Stimulated activated naive B cell treated with anti-CD40 and anti-IgM and Interleukin-4, amounts not matched to agents 10 μg/mL and 1 μg/mL and 100 μg/mL, for 72 hours (primary cell): ENCODE measurements around the gene APOBEC3A.

Experiments
- ATAC-seq, 2 donors: fragments of 150-1000 bp; cut with Tn5 transposase; replicated peaks; 2 replicates each; pipeline ENCODE4 v1.10.0; 2021; ENCODE audit warnings: moderate library complexity in 1 of 2
- DNase-seq: peaks from one replicate; pipeline ENCODE4 v3.0.0; 2021
- H3K27ac Mint-ChIP-seq: one replicate; pipeline ENCODE4 v1.8.0; 2022; ENCODE audit warnings: mild to moderate bottlenecking, mixed read lengths
- H3K27me3 Mint-ChIP-seq, 2 donors: one replicate each; pipeline ENCODE4 v1.8.0; 2022; ENCODE audit warnings: mixed read lengths in 2 of 2
- H3K36me3 Mint-ChIP-seq, 2 donors: one replicate each; pipeline ENCODE4 v1.8.0; 2022; ENCODE audit warnings: mixed read lengths in 2 of 2, mild to moderate bottlenecking in 1 of 2
- H3K4me1 Mint-ChIP-seq, 2 donors: one replicate each; pipeline ENCODE4 v1.8.0; 2022; ENCODE audit warnings: mixed read lengths in 2 of 2, mild to moderate bottlenecking in 1 of 2
- H3K4me3 Mint-ChIP-seq, 2 donors: one replicate each; pipeline ENCODE4 v1.8.0; 2022; ENCODE audit warnings: mild to moderate bottlenecking in 2 of 2, mixed read lengths in 2 of 2, moderate library complexity in 1 of 2
- H3K9me3 Mint-ChIP-seq, 2 donors: one replicate each; pipeline ENCODE4 v1.8.0; 2022; ENCODE audit warnings: mixed read lengths in 2 of 2, mild to moderate bottlenecking in 1 of 2

APOBEC3A gene

GRCh38 chr22:38957046-38957770 lies at the start of gene APOBEC3A:
TSS of gene APOBEC3A (plus strand) at chr22:38957609. CDS start at chr22:38957692, 83 bp downstream.
- Mint-ChIP-seq H3K9me3 (no peaks in the 10 kb centered on the region), H3K36me3 (no peaks in the 10 kb centered on the region), H3K4me3 (no peak within 1 kb of the TSS), H3K27ac (no peak within 1 kb of the TSS), H3K27me3 (peaks cover 7 to 39% of the 10 kb centered on the region in 2 donors), H3K4me1 (peaks cover 25 to 31% of the 10 kb centered on the region in 2 donors)
- ATAC-seq (peak in 1 of 2 donors; percentile 31), DNase-seq (no peak)

DNA sequence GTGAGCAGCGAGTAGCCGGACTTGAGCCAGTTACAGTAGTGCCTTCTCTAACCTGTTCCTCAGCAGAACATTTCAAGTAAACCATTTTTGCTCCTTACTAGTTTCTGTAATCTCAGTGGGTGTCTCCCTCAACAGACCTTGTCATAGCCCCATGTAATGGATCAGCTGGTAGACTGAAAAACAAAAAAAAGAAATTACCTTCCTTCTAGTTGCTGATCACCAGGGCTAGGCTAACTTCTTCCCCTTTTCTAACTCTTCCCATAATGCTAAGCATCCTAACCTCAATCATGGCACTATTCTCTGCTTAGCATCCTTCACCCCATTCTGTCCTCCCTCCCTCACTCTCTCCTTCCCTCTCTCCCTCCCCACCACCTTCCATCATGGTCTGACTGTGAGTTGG lies 49.6 kb upstream of the APOBEC3A start:
- Mint-ChIP-seq H3K4me1 (peaks cover 7 to 14% of the 10 kb centered on the region in 2 donors), H3K4me3 (no peak overlapping the region), H3K27me3 (peaks cover 20 to 22% of the 10 kb centered on the region in 2 donors), H3K9me3 (peaks cover 3 to 4% of the 10 kb centered on the region in 2 donors), H3K36me3 (peaks cover 2 to 4% of the 10 kb centered on the region in 2 donors), H3K27ac (no peak overlapping the region)
- peak; percentile 39 to 46 for ATAC-seq
- DNase-seq = no peak

DNA sequence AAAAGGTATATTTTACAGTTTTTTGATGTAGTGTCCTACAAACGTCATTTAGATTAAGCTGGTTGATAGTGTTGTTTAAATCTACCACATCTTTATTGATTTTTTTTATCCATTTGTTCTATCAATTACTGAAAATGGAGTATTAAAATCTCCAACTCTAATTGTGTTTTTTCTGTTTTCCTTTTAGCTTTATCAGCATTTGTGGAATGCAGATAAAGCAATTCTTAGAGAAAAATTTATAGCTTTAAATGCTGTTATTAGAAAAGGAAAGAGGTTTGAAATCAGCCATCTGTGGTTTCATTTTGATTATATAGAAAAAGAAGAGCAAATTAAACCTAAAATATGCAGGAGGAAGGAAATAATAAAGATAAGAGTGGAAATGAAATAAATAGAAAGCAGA lies 46.0 kb upstream of the APOBEC3A start:
- Mint-ChIP-seq H3K9me3 (peaks cover 0 to 3% of the 10 kb centered on the region in 2 donors), H3K4me1 (peaks cover 7 to 14% of the 10 kb centered on the region in 2 donors), H3K27me3 (peaks cover 24 to 44% of the 10 kb centered on the region in 2 donors), H3K36me3 (no peaks in the 10 kb centered on the region), H3K27ac (no peak overlapping the region), H3K4me3 (no peak overlapping the region)
- DNase-seq (no peak), ATAC-seq (no peak)

DNA sequence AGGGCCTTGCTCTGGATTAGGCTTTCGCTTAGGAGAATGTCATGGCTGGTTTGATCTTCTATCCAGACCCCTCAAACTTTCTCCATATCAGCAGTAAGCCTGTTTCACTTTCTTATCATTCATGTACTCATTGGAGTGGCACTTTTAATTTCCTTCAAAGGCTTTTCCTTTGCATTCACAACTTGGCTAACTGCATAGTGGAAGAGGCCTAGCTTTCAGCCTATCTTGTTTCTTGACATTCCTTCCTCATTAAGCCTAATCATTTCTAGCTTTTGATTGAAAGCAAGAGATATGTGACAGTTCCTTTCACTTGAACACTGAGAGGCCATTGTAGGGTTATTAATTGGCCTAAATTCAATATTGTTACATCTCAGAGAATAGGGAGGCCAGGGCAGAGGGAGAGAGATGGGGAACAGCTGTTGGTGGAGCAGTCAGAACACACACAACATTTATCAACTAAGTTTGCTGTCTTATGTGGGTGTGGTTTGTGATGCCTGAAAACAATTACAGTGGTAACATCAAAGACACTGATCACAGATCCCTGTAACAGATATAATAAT lies 37.7 kb upstream of the APOBEC3A start:
- no peak for DNase-seq
- H3K4me3 Mint-ChIP-seq = no peak overlapping the region
- H3K27me3 Mint-ChIP-seq = peaks cover 30 to 46% of the 10 kb centered on the region in 2 donors
- no peaks in the 10 kb centered on the region for H3K36me3 Mint-ChIP-seq
- H3K27ac Mint-ChIP-seq = no peak overlapping the region
- H3K4me1 Mint-ChIP-seq = no peaks in the 10 kb centered on the region
- no peaks in the 10 kb centered on the region for H3K9me3 Mint-ChIP-seq
- no peak for ATAC-seq

DNA sequence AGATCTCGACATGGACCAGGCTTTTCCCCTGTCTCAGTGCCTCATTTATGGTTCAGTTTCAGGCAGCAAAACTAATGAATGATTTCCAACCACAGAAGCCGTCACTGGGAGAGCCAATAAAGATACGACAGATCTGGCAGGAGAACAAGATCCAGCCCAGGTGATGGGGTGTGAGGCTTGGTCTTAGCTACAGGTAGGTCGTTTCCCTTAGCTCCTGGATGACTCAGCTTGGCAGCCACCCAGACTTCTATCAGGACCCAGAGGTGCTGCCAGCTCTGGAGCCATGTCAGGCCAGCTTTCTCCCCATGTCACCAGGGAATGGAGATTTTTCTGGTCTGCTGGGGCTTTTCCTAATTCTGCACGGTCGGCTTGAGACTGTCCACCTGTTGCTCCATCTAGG lies 36.3 kb upstream of the APOBEC3A start:
- H3K36me3 Mint-ChIP-seq = no peaks in the 10 kb centered on the region
- no peaks in the 10 kb centered on the region for H3K4me1 Mint-ChIP-seq
- no peaks in the 10 kb centered on the region for H3K9me3 Mint-ChIP-seq
- DNase-seq (no peak), ATAC-seq (no peak)
- no peak overlapping the region for H3K4me3 Mint-ChIP-seq
- no peak overlapping the region for H3K27ac Mint-ChIP-seq
- peaks cover 33 to 42% of the 10 kb centered on the region in 2 donors for H3K27me3 Mint-ChIP-seq

DNA sequence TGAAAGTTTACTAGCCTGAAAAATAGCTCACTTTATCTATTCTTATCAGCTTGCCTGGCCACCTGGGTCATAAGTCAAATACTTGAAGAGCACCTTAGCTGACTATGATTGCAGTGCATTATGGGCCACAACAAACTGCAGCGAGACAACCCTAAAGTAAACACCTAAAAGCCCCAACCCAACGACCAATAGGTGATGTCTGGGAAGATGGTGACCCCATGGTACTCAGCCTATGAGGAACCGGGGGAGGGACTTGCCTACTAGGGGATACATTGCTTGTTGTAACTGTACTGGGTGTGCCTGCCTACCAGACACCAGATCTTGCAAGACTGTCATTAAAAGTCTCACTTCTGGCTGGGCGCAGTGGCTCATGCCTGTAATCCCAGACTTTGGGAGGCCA lies 35.6 kb upstream of the APOBEC3A start:
- ATAC-seq (no peak), DNase-seq (no peak)
- H3K4me1 Mint-ChIP-seq = peaks cover 0 to 2% of the 10 kb centered on the region in 2 donors
- H3K36me3 Mint-ChIP-seq = no peaks in the 10 kb centered on the region
- no peak overlapping the region for H3K4me3 Mint-ChIP-seq
- no peak overlapping the region for H3K27ac Mint-ChIP-seq
- no peaks in the 10 kb centered on the region for H3K9me3 Mint-ChIP-seq
- peaks cover 30 to 35% of the 10 kb centered on the region in 2 donors for H3K27me3 Mint-ChIP-seq

- Mint-ChIP-seq H3K4me3 (no peak overlapping the region), H3K27me3 (peaks cover 29 to 38% of the 10 kb centered on the region in 2 donors), H3K36me3 (no peaks in the 10 kb centered on the region), H3K9me3 (no peaks in the 10 kb centered on the region), H3K27ac (no peak overlapping the region), H3K4me1 (peaks cover 3 to 11% of the 10 kb centered on the region in 2 donors)
- ATAC-seq (no peak), DNase-seq (no peak)
Measured at GRCh38 chr22:38923463-38924346, 33.7 kb upstream of the APOBEC3A start.

DNA sequence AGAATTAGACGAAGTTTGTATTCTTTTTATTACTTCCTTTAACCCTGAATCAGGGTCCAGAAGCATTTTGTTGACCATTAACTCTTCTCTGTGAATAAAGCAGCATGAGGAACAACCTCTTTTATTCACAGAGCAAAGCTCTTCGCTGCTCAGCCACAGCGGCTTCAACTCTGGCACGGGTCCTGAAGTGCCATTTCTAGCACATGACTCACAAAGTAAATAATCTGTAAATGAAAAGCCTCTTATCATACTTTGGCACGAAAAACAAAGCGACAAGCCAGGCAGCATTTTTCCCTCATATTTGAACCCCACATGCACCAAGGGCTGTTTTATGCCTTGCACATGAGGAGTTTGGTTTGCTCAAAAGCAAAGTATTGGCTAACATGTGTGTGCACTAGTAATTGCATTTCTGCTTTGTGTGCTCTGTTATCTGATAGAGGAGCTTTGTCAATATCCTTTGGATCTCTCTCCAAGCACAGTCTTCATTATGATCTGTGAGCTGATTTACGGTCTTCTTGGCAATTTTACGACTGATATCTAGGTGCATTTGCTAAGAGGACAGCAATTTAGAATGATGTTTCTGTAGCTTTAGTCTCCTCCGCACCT lies 33.0 kb upstream of the APOBEC3A start:
- H3K27me3 Mint-ChIP-seq = peaks cover 33 to 43% of the 10 kb centered on the region in 2 donors
- no peaks in the 10 kb centered on the region for H3K36me3 Mint-ChIP-seq
- no peak for DNase-seq
- no peaks in the 10 kb centered on the region for H3K9me3 Mint-ChIP-seq
- no peak for ATAC-seq
- H3K27ac Mint-ChIP-seq = no peak overlapping the region
- H3K4me1 Mint-ChIP-seq = peaks cover 3 to 11% of the 10 kb centered on the region in 2 donors
- no peak overlapping the region for H3K4me3 Mint-ChIP-seq

- Mint-ChIP-seq H3K4me3 (no peak overlapping the region), H3K36me3 (no peaks in the 10 kb centered on the region)
Measured at GRCh38 chr22:38925571-38926041, 31.8 kb upstream of the APOBEC3A start.

GRCh38 chr22:38927033-38927781 lies 30.2 kb upstream of the APOBEC3A start:
- DNase-seq (peak; percentile 54), ATAC-seq (peak; percentile 92 to 98)
- H3K36me3 Mint-ChIP-seq = no peaks in the 10 kb centered on the region
- H3K27me3 Mint-ChIP-seq = peaks cover 32 to 43% of the 10 kb centered on the region in 2 donors
- peaks cover 3 to 11% of the 10 kb centered on the region in 2 donors for H3K4me1 Mint-ChIP-seq
- H3K9me3 Mint-ChIP-seq = no peaks in the 10 kb centered on the region
- H3K4me3 Mint-ChIP-seq = peak overlapping the region; percentile 54 to 82
- H3K27ac Mint-ChIP-seq = no peak overlapping the region

More at GRCh38 chr22:38925571-38926041, 31.8 kb upstream of the APOBEC3A start:
- H3K27ac Mint-ChIP-seq = no peak overlapping the region
- H3K9me3 Mint-ChIP-seq = no peaks in the 10 kb centered on the region
- peaks cover 3 to 11% of the 10 kb centered on the region in 2 donors for H3K4me1 Mint-ChIP-seq
- ATAC-seq (no peak), DNase-seq (no peak)
- peaks cover 33 to 43% of the 10 kb centered on the region in 2 donors for H3K27me3 Mint-ChIP-seq

GRCh38 chr22:38930512-38930911 lies 26.9 kb upstream of the APOBEC3A start:
- H3K9me3 Mint-ChIP-seq = no peaks in the 10 kb centered on the region
- no peak overlapping the region for H3K4me3 Mint-ChIP-seq
- H3K27me3 Mint-ChIP-seq = peaks cover 28 to 43% of the 10 kb centered on the region in 2 donors
- DNase-seq (no peak), ATAC-seq (no peak)
- H3K36me3 Mint-ChIP-seq = no peaks in the 10 kb centered on the region
- H3K27ac Mint-ChIP-seq = no peak overlapping the region
- peaks cover 3 to 11% of the 10 kb centered on the region in 2 donors for H3K4me1 Mint-ChIP-seq

DNA sequence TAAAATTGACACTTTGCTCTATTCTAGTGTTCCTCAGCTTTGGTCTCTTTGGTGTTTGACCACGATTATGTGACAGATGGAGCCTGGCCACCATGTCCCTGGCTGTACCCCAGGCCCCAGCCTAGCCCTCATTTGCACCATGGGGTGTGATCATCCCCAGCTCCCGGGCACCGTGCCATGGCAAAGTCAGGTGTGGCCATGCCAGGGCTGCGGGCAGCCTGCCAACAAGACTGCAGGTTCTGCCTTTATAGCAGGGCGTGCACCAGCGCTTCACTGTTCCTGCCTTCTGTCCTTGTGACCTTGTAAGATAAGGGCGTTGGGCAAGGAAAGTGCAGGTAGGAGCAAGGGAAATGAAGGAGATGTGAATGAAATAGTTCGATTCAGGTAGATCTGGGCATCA lies 22.4 kb upstream of the APOBEC3A start:
- no peak overlapping the region for H3K27ac Mint-ChIP-seq
- no peaks in the 10 kb centered on the region for H3K36me3 Mint-ChIP-seq
- H3K27me3 Mint-ChIP-seq = peaks cover 37 to 40% of the 10 kb centered on the region in 2 donors
- no peak overlapping the region for H3K4me3 Mint-ChIP-seq
- DNase-seq = no peak
- peaks cover 5 to 17% of the 10 kb centered on the region in 2 donors for H3K4me1 Mint-ChIP-seq
- no peak for ATAC-seq
- H3K9me3 Mint-ChIP-seq = no peaks in the 10 kb centered on the region

- Mint-ChIP-seq H3K4me1 (peaks cover 6 to 17% of the 10 kb centered on the region in 2 donors), H3K36me3 (no peaks in the 10 kb centered on the region), H3K4me3 (no peak overlapping the region), H3K27ac (no peak overlapping the region), H3K27me3 (peaks cover 37 to 40% of the 10 kb centered on the region in 2 donors), H3K9me3 (no peaks in the 10 kb centered on the region)
- no peak for DNase-seq
- ATAC-seq = no peak
Measured at GRCh38 chr22:38935616-38936015, 21.8 kb upstream of the APOBEC3A start.
